KG1 (cell line): ENCODE data around the gene CORO2B.

ENCODE experiments used
- DNase-seq: peaks from one replicate; lab custom pipeline; 2025; lab: John Stamatoyannopoulos, UW

Gene CORO2B

DNA sequence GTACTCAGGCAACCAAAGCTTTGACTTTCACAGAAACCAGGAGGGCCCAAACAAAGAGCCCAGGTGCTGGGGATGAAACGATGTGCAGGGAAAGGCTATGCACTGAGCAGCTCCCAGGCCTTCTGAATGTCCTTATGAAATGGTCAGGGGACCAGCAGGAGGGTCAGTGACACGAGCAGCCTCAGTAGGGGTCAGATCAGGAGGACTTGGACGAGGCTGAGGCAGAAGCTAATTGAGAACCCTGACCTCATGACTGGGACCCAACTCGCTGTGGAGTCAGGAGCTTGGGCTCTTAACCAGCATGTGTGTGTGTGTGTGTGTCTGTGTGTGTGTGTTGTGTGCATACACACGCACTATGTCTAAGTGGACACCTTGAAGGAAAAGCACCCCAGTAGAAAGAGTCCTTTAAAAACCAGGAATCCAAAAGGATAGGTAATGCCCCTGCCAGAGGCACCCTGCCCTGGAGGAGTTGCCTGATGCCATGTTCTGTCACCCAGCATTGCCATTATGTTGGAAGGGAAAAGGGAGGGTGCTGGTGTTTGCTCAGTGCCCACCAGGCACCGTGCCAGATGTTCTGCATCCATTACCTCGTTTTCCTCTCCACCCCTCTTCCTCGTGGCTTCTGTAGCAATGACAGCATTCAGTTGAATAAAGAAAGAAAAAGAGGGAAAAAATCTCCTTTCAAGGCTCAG is 50.9 kb downstream of the CORO2B start:
- DNase-seq = no peak

DNA sequence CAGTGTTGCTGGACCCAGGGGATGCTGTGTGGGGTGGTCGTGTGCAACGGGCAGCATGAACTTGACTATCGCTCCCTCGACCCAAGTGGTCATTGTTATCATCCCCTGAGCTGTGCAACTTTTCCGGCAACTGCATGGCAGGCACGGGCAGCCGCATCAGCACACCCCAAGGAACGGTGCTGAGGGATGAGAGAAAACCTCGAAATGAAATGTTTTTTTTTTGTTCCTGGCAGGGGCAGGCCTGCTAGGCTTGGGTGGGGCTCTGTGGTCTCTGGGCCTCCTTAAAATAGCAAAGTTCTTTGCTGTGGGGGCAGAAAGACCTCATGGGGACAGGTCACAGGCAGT is 51.4 kb downstream of the CORO2B start:
- no peak for DNase-seq

DNA sequence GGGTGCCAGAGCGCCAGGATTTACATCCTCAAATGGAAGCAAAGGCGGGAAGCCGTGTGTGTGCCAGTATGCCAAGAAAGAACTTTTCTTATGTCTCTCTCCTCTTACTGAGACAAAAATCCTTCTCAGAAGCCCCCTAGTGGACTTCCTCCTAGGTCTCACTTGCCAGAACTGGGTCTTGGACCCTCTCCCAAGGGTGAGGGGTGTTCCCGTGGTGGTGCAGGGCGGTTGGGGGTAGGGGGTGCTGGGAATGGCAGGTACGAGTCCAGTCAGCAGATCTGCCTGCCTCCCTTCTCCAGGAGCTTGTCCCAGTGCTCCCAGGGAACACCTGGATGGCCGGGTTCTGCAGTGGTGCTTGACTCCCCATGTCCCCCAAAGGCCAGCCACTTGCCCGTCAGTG is 52.0 kb downstream of the CORO2B start:
- no peak for DNase-seq

DNA sequence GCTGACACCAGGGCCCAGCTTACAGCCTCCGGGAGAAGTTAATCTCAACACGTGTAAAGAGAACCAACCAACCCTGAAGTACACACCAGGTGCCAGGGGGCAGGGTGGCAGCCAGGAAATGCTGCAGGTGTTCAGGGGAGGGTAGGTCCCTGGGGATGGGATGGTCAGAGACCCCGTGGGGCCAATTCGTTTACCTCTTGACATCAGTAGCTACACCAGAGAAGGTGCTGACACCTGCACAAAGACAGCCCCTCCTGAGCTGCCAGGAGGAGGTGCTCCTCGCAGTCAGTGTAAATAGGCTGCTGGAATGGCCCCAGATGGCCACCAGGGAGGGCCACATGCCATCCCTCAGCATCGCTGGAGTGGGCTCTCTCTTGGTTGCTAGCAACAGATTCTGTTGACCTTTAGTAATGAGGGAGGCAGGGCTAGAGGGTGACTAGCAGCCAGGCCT is 52.8 kb downstream of the CORO2B start:
- no peak for DNase-seq

DNA sequence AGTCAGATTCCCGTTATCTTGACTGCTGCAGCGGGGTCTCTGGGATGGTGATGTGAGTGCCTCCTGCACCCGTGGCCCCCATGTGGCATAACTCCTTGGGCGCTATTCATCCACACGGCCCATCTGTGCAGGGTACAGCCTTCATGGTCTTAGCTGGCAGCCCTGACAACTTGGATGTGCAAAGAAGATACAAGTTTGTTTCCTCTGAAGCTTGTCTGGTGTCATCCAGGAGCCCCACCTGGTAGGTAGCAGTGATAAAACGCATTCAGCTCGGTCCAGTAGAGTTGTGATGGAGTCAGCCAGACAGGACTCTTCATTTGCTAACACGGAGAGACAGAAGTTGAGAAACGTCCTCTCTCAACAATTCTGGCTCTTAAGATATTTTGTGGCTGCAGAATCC is 53.3 kb downstream of the CORO2B start:
- DNase-seq = no peak

DNA sequence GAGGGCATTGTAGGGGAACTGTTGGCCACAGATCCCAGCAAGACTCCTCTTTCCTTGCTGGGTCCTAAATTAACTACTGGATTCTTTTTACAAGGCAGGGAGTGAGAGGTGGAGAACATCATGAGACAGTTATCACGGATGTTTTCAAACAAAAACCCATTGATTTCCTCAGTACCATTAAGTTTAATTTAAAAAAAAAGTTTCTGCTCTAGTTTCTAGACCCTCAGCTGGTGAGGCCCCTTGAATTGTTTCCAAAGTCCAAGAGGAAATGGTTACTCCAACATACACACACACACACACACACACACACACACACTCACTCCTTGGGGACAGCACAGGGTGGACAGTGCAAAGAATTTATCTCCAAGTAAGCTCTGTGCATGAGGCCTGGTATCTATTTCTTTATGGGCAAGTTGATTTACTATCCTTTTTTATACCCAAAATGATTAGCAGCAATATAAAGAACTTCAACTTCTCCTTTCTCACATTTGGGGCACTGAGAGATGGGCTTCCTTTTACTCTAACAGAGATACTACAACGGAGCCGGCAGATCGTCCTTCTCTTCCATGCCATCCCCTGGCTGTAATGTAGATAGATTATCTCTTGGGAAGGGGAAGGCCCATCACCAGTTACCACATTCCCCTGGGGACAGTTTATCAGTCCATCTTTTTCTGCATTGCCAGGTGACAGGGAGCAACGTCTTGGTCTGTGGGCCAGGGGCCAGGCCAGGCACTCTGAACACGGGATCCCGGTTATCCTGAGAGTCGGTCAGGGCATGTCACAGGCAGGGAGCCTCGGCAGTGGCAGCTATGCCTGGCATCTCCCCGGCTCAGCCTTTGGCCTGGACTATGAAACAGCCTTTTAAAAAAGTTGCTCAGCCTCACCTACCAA is 54.7 kb downstream of the CORO2B start:
- no peak for DNase-seq

DNA sequence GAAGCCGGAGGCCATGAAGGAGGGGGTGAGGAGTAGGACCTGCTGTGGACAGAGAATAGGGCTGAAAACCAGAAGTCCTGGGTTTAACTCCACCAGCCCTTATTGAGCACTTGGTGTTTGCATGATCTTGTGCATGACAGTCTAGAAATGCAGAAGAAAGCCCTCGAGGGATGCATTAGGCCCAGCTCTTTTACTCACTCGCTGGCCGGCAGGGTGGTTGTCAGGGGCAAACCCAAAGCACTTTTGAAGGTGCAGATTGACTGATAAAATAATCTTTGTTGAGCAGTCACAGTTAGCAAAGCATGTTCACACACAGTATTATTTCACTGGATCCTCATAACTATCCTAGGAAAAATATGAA is 55.3 kb downstream of the CORO2B start:
- no peak for DNase-seq

DNA sequence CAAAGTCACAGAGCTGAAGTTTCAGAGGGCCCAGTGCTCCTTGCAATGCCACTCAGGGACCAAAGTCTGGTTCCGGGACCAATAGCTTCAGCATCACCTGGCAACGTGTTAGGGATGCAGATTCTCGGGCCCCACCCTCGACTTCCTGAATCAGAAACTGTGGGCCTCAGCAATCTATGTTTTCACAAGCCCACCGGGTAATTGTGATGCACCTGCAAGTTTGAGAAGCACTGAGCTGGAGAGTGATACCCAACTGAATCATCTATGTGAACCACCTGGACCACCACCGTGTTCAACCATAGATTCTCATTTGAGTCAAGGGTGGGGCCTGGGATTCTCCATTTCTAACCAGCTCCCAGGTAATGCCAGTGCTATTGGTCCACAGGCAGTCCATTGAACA is 55.7 kb downstream of the CORO2B start:
- no peak for DNase-seq

DNA sequence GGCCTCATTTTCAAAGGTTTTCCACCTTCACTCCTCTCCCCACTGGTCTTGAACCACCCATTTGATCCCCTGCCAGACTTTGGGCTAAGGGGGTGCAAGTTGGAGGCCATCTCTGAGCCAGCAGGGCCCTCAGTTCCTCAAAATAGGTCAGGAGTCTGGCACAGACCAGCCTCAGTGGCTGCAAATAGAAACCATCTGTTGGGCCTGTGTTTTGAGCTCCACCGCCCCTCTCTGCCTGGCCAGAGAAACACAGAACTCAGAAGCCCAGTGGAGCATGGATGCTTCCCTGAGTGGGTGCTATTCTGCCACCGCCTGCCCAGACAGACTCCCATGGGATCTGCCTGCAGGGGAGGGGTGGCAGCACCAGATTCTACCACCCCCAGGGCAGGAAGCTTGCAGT is 56.3 kb downstream of the CORO2B start:
- no peak for DNase-seq

DNA sequence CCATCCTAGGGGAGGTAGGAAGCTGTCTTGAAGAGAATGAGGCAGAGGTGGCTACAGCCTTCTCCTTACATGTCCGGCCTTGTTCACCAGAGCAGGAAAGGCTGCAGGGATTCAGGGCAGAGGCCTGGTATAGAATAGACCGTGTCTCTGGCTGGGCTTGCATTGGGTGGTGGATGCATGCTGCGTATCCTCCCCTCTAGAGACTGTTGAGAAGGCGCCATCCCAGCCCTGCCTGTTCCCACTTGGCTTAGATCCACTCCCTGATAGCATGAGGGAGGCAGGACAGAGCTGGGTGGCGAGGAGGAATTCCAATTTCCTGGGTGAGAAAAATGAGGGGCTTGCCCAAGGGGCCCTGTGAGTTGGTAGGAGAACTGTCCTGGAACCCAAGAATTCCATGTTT is 57.5 kb downstream of the CORO2B start:
- DNase-seq = no peak

DNA sequence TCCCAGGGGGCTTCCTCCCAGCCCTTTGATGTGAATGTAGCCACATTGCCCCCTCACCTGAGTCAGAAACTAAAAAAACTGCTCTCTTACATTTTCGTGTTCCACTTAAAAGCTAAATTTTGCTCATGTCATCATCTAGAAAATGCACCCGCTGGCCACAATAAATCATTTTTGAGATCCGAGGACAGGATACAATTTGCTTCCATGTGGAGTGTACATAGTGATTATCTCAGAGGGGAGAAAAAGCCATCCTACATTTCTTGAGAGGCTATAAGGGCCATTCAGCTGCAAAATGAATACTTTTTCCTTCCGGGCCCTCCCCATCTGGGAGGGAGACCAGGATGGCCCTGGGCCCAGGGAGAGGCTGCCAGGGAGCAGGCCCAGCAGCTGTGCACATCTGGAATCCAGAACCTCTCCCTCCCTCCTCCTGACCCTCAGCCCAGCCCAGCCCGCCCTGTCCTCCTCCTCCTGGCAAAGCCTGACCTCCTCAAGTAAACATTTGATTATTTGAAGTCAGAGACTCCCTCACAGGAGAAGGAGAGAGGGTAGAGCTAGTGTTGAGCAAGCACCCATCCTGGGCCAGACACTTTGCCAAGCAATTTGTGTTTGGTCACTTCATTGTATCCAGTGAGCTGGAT is 59.1 kb downstream of the CORO2B start:
- DNase-seq = no peak

DNA sequence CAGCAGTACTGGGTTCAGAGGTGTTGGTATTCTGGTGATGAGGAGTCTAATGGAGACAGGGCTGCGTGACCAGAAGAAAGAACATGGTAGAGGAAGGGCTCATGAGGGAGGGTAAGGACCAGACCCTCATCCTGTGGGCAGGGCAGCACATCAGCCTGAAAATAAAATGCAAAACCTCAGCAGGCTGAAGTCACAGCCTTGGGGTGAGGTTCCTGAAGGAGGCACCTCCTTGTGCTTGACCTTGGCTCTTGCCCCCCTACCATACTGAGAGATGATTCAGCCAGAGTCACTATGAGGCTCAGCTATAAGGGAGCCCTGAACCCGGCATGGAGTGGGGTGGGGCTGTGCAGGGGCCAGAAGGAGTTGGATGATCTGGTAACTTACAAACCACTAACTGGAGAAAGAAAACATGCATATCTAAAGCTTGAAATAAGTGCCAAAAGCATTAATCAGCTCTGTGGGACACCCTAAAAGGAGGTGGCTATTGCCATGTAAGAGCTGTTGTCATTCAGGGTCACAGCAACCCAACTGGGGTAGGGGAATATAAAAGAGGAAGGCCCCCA is 60.2 kb downstream of the CORO2B start:
- no peak for DNase-seq

DNA sequence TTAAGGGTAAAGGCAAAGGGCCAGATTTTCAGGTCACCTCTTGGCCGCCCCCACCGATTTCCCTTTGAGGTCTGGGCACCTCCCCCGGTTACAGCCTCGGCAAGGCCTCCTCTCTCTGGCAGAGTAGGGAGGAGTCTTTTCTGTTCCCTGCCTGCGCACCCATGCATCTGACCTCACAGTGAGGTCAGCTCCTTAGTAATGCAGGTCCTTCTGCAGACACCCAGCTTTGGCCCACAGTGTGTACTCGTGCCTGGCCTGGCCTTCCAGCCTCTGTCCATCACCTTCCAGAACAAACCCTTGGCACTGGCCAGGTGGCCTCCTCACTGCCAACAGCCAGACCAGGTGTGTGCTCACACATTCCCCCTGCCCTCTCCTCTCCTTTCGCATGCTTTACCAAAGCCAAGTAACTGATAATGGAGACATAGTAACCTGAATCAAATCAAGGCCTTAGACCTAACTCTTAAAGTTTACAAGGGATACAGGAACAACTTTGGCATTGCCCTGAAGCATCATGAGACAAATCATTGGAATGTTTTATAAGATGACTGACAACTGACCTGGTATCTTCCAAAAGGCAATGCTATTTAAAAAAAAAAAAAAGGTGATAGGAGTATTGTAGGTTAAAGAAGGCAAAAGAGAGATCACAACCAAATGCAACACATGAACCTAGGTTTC is 61.3 kb downstream of the CORO2B start:
- no peak for DNase-seq

DNA sequence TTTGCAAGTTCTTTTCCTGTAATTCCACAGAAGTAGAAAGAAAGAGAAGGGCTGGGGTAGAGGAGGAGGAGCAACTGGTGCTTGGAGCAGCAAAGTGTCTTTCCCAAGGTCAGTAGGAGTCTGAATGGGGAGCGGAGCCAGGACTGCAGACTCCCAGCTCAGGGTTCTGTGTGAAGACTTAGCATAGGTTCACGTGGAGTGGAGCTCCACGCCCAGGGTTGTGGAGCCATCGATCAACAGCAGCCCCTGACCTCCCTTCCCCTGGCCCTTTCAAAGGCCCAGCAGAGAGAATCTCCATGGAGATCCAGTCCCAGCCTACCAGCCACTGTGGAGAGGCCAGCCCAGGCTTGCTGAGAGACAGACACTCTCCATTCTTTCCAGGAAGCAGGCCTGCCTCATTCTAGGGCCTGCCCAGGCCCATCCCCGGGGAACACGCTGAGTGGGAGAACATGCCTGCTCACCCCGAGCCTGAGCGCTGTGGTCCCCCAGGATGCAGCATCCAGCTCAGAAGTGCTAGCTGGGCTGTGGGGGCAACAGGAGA is 62.1 kb downstream of the CORO2B start:
- DNase-seq = no peak

DNA sequence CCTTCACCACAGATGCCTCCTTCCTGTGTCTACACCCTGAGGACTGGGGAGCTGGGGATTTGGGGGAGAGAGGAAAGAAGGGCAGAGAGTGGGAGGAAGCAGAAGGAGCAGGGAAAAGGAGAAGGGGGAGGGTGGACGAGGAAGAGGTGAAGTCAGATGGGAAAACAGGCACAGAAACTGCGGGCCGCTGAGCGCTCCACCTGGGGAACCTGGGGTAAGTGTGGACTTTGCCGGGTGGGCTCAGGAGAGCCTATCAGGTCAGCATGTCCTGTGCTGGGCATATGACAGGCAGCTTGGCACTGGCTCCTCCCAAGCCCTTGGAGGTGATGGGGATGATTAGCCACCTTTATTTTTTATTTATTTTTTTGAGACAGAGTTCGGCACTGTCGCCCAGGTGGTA is 62.6 kb downstream of the CORO2B start:
- DNase-seq = no peak

DNA sequence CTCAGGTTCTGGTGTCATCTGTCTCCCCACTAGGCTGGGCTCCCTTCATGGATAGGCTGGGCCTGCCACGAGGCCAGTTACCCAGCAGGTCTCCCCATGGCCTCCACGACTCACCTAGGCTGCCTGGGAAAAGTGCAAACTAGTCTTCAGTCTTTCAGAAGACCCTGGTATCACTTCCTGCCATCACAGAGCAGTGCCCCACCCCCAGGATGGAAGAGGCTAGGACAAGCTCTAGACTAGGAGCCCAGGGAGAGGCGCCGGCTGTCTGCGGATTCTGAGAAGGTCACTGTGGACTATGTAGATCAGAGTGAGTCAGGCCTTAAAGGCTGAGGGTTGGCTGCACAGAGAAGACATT is 63.7 kb downstream of the CORO2B start:
- no peak for DNase-seq

DNA sequence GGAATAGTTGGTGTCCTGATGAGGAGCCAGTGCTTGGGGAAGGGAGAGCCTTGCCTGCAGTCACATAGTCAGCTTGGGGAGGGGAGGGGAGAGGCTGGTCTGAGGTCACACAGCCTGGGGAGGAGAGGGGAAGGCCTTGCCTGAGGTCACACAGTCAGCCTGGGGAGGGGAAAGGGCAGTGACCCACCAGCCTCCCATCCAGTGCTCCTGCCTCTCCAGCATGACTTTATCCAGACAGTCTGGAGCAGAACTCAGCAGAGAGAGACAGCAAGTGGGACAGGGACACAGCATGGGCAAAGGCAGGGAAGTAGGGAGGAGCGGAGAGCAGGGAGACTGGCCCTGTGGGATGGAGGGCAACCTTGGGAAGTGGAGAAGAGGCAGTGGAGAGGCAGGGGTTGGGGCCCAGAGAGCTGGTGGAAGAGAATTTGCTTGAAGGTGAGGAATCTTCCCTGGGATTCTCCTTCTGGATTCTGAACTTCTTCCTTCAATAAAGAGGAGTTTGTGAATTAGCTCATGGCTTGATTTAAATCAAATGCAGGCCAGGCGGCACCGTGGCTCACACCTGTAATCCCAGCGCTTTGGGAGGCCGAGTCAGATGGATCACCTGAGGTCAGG is 64.5 kb downstream of the CORO2B start:
- no peak for DNase-seq

DNA sequence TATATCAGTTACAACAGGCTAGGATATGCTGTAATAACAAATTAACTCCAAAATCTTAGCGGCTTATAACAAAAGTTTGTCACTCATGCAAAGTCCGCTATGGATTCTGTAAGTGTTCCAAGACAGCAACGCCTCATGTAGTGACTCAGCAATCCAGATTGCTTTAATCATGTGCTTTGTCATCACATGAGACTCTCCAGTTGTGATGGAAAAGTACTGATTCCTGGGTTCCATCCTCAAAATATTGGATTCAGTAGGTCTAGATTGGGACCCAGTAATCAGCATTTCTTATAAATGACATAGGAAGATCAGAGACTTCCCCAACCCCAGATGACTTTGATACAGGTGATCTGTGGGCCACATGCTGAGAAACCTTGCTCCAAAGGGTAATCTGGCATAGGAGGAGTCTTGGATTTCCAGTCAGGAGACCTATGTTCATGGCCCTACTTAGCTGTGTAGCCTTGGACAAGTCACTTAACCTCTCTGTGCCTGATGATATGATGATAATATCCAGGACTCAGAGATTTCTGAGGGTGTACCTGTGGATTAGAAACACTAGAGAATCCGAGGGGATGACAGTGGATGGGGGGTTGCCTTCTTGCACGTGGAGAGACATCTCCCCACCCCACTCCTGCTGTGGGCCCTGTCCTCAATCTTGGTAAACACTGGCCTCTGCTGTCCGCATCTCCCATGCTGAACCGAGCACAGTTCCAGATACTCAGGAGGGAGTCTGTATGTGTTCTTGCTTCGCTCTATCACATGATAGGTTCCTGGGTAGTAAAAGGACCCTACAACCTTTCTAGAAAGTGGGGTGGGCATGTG is 65.5 kb downstream of the CORO2B start:
- DNase-seq = no peak

DNA sequence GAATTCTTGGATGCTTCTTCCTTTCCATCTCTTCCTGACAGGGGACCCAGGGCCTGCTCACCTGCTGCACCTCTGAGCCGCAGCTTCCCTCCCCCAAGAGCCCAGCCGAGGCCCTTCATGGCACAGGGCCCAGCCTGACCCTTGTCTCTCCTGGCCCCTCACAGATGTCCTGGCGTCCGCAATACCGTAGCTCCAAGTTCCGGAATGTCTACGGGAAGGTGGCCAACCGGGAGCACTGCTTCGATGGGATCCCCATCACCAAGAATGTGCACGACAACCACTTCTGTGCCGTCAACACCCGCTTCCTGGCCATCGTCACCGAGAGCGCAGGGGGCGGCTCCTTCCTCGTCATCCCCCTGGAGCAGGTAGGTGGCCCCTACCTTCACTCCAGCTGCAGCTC is 66.2 kb downstream of the CORO2B start:
- DNase-seq = no peak

DNA sequence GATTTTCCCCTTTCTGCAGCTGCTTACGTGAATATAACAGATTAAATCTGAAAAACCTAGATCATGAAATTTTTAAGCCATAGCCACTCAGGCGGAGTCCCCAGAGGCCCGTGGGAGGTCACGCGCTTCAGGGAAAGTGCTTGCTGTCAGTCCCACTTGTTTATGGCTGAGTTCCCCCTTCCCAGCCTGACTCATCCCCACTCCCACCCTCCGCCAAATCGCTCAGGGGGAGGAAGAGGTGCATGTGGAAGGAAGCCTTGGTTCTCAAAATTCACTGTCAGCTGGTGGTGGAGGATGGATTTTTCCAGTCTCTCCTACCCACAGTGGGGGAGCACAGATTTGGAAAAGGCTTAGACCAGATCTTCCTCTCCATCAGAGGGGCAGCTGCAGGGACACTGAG is 67.4 kb downstream of the CORO2B start:
- no peak for DNase-seq

DNA sequence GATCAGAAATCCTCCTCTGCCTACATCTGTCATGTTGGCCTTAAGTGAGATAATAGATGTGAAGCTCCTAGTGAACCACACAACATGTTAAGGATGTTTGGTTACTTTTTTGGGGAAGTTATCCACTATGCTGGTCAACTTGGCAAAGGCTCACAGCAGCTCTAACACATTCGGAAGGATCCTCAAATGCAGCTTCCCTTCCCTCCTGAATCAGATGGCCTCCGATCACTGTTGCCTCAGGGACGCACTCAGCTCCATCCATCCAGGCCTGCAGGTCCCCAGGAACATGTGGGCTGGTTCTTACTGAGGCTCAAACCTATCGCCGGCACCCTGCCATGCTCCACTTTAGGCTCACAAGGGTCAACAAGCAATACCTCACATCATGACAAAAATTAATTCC is 67.9 kb downstream of the CORO2B start:
- no peak for DNase-seq
